ENCODE measurements around the gene TBC1D16.

- TF ChIP-seq CTCF (conservative IDR thresholded peaks at IDR 0.05 in 1 of 2, IDR thresholded peaks at IDR 0.05 in 1 of 2; ENCODE audit: low read depth in 1 of 2, low read length in 2 of 2) (peak in 1 of 2 donors; percentile 17), EZH2 (IDR thresholded peaks at IDR 0.05; ENCODE audit: low read length, missing control alignments) (no peak)
Observed at GRCh38 chr17:79950751-79951150, 84.9 kb downstream of the TBC1D16 start.
